Right lobe of liver (tissue), 4 donors: ENCODE measurements around the gene C13orf46.

Experiments used
- CTCF ChIP-seq, 4 donors: fragments of 200-600 bp in 3 of 4; fragments of 450-650 bp in 1 of 4; IDR thresholded peaks; one replicate each; pipeline versions ENCODE4 v1.5.1 to v1.8.0; 2016 to 2022; ENCODE audit warnings: antibody characterized with exemption in 4 of 4, mild to moderate bottlenecking in 2 of 4
- POLR2A ChIP-seq: fragments of 450-650 bp; IDR thresholded peaks from one replicate; pipeline ENCODE4 v1.6.1; 2017; ENCODE audit warnings: antibody characterized with exemption, mild to moderate bottlenecking
- donor health status: DM: no; HTN: no; CAD: no.
- donor health status: DM: no; HTN: no; CAD: no.
- donor health status: DM: no; HTN: yes; CAD: no.

- TF ChIP-seq CTCF (IDR thresholded peaks at IDR 0.05) (no peak), POLR2A (no peak)
Observed at GRCh38 chr13:113952983-113953520, 20.8 kb downstream of the C13orf46 start.
